GM19035 (cell line): ENCODE measurements around the gene WIF1.

Experiments
- ATAC-seq: cut with Tn5 transposase; IDR thresholded peaks from one replicate; pipeline ENCODE4 v1.9.1; 2021; ENCODE audit not compliant: unreplicated experiment

The WIF1 gene, protein sequence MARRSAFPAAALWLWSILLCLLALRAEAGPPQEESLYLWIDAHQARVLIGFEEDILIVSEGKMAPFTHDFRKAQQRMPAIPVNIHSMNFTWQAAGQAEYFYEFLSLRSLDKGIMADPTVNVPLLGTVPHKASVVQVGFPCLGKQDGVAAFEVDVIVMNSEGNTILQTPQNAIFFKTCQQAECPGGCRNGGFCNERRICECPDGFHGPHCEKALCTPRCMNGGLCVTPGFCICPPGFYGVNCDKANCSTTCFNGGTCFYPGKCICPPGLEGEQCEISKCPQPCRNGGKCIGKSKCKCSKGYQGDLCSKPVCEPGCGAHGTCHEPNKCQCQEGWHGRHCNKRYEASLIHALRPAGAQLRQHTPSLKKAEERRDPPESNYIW

DNA sequence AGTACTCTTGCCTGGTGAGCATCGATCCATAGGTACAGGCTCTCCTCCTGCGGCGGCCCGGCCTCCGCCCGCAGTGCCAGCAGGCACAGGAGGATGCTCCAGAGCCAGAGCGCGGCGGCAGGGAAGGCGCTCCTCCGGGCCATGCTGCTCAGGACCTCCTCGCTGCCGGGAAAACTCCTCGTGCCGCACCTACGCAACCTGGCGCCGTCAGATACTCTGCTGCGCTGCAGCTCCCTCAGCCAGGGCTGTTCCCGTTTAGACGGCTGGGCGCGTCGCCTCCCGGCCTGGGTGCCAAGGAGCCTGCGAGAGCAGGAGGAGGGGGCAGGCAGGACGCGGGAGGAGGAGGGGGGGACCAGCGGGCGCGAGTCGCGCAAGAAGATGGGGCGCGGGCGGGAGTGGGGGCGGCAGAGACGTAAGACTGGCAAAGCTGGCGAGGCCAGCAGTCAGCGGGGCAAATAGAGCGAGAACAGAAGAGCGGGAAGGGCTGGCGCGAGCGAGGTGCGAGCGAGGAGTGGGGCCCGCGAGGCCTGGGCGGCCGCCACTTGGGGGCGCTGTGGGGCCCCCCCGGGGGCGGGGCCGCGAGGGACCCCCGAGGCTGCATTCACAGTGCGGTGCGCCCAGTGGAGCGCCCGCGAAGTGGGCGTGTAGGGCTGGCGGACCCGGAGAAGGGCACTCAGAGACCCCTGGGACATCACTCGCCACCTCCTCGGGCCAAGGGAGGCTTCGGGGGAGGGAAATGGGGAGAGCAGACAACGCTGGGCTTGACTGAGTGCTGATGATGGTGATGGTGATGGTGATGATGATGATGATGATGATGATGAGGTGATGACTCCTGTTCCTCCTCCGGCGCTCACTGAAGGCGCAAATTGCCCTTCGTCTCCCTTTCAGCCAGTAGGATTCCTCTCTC lies at the start of gene WIF1:
TSS of gene WIF1 (minus strand) at position 257 of the 907 bp plus-strand sequence. CDS start at position 143, 114 bp downstream.
- peak; percentile 56 for ATAC-seq

- ATAC-seq: peak; percentile 45
These were observed 49.2 kb upstream of the WIF1 start for GRCh38 chr12:65170209-65170881.

DNA sequence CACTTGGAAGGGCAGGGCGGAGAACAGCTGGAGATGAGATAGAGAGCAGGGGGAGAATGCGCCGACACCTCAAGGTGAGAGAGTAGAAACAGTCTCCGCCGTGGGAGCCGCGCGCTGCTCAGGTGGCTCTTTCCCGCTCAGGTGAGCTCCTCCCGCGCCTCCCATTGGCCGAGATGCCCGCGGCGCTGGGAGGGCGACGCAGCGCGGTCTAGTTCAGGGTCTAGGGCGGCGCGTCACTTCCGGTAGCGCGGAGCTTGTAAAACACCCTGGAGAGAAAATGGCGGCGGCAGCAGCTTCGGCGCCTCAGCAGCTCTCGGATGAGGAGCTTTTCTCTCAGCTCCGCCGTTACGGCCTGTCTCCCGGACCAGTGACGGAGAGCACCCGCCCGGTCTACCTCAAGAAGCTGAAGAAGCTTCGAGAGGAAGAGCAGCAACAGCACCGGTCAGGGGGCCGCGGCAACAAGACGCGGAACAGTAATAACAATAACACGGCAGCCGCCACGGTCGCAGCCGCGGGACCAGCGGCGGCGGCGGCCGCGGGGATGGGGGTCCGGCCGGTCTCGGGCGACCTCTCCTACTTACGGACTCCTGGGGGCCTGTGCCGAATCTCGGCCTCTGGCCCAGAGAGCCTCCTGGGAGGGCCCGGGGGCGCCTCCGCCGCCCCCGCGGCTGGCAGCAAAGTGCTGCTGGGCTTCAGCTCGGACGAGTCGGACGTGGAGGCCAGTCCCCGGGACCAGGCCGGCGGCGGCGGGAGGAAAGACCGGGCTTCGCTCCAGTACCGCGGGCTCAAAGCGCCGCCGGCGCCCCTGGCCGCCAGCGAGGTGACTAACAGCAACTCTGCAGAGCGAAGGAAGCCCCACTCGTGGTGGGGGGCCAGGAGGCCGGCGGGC lies 48.5 kb upstream of the WIF1 start, which contains the start of gene LEMD3:
TSS of gene LEMD3 (plus strand) at position 264 of the 889 bp plus-strand sequence. CDS start at position 278, 14 bp downstream.
- peak; percentile 90 for ATAC-seq

- peak; percentile 3 for ATAC-seq
These were observed 47.7 kb upstream of the WIF1 start for GRCh38 chr12:65168681-65169319.

- ATAC-seq: no peak
These were observed 43.7 kb upstream of the WIF1 start for GRCh38 chr12:65164774-65165173.

GRCh38 chr12:65164244-65164643 lies 43.1 kb upstream of the WIF1 start:
- ATAC-seq: no peak

- peak; percentile 64 for ATAC-seq
These were observed 41.5 kb upstream of the WIF1 start for GRCh38 chr12:65162609-65163008.

- no peak for ATAC-seq
These were observed 36.0 kb upstream of the WIF1 start for GRCh38 chr12:65157091-65157490.

DNA sequence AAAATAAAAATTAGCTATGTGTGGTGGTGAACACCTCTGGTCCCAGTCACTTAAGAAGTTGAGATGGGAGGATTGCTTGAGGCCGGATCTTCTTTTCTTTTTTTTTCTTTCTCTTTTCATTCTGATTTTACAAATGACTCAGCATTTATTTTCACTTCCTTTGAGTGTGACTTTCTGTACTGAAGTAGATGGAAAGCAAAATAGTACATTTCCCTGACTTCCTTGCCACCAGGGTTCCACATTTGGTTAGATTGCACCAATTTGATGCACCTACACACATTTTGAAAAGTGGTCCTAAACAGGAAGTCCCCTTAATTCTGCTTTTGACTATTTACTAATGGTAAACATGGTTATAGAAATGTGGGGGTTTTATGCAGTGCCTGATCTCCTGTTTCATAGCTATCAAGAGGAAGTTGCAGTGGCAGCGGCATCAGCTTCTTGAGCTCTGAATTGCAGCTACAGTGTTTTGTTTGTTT lies 35.3 kb upstream of the WIF1 start:
- peak; percentile 92 for ATAC-seq

DNA sequence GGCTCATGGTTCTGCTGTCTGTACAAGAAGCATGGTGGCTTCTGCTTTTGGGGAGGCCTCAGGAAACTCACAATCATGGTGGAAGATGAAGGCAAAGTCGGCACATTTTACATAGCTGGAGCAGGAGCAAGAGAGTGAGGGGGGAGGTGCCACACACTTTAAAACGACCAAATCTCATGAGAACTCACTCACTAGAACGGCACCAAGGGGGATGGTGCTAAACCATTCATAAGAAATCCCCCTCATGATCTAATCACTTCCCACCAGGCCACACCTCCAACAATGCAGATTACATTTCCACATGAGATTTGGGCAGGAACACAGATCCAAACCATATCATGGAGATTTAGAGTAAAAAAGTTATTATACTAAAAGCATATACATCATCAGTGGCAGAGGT lies 34.7 kb upstream of the WIF1 start:
- peak; percentile 28 for ATAC-seq

GRCh38 chr12:65152596-65152995 lies 31.5 kb upstream of the WIF1 start:
- no peak for ATAC-seq

DNA sequence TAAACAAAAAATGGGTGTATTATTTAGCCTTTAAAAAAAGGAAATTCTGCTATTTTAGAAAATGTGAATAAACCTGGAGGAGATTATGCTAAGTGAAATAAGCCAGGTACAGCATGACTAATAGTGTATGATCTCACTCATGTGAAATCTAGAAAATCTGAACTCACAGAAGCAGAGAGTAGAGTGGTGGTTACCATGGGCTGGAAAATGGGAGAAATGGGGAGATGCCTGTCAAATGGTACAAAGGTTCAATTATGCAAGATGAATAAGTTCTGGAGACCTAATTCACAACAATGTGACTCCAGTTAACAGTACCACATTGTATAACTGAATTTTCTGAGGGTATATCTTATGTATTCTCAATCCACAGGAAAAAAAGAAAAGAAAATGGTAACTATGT lies 30.9 kb upstream of the WIF1 start:
- ATAC-seq: no peak

DNA sequence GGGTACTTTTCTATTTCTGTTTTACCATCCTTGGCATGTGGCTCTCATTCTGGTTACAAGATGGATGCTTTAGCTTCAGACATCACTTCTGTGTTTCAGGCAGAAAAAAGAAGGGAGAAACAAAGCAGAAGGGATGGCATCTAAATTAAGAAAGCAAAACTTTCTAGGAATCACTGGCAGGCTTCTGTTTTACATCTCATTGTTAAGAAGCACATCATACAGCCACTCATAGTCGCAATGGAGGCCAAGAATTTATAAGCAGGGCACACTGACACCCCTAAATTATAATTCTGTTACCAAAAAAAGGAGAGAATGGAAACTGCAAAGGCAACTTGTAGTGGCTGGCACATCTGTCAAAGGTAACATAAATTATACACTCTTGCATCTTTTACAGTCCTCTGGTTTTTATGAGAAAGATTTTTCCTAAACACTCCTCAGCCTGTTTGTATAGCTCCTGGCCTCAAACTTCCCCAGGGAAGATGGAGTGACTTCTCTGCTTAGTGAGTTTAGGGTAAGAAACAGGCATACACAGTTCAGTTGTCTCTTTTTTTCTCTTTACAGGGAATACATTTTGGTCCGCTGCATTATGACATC lies 26.3 kb upstream of the WIF1 start:
- no peak for ATAC-seq

DNA sequence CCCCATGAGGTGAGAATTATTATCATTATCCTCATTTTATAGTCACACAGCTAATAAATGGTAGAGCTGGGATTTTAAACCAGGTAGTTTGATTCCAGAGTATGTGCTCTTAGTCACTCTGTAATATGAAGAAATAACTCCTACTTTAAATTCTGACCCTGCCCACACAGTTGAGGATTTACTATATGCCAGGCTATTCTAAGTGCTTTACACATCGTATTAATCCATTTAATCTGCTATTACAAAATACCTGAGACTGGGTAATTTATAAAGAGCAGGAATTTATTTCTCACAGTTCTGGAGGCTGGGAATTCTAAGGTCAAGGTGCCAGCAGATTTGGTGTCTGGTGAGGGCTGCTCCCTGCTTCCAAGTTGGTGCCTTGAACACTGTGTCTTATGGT lies 19.6 kb upstream of the WIF1 start:
- ATAC-seq: no peak

GRCh38 chr12:65139389-65139788 lies 18.3 kb upstream of the WIF1 start:
- no peak for ATAC-seq

GRCh38 chr12:65133879-65134278 lies 12.8 kb upstream of the WIF1 start:
- ATAC-seq: no peak

- ATAC-seq: no peak
These were observed 5.4 kb upstream of the WIF1 start for GRCh38 chr12:65126482-65126881.

DNA sequence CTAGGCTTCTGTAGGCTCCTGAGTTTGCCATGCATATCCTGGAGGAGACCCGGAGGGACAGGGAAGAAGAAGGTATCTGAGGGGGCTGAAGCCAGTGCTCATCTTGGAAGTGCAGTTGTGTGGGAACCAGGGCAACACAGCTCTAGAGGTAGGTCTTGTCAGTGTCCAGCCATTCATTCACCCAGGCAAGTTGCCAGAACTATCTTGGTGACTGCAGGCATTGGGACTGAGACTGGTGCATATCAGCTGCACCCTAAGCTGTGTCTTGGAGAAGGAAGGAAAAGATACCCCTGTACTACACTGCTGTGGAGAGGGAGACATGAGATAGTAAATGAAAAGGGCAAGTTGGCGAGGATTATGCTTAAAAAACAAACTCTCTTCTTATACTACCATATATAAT lies 4.9 kb upstream of the WIF1 start:
- no peak for ATAC-seq

GRCh38 chr12:65125247-65125646 lies 4.1 kb upstream of the WIF1 start:
- no peak for ATAC-seq
